ENCODE results near the gene NPR1.

- TF ChIP-seq HDGF (IDR thresholded peaks at IDR 0.05; ENCODE audit: borderline replicate concordance) = 0 out of 2 replicates have a peak, but pooled peaks have one; percentile 44
- no peak for TF ChIP-seq PKNOX1 (IDR thresholded peaks at IDR 0.05)
- TF ChIP-seq FOXM1 (IDR thresholded peaks at IDR 0.05; ENCODE audit: borderline replicate concordance) = no peak
Observed at GRCh38 chr1:153697191-153698019, 18.9 kb downstream of the NPR1 start.

Data from HEK293T (cell line).